Measurements from ENCODE around the gene C20orf144. TPM values are rescaled to one million over a fixed set of nuclear protein-coding genes. Genes with fewer than 3 reads are reported as not detected.

C20orf144 gene
- total RNA-seq, 3 donors from 2014 or later = 0.11 to 0.38 (median 0.20) TPM

DNA sequence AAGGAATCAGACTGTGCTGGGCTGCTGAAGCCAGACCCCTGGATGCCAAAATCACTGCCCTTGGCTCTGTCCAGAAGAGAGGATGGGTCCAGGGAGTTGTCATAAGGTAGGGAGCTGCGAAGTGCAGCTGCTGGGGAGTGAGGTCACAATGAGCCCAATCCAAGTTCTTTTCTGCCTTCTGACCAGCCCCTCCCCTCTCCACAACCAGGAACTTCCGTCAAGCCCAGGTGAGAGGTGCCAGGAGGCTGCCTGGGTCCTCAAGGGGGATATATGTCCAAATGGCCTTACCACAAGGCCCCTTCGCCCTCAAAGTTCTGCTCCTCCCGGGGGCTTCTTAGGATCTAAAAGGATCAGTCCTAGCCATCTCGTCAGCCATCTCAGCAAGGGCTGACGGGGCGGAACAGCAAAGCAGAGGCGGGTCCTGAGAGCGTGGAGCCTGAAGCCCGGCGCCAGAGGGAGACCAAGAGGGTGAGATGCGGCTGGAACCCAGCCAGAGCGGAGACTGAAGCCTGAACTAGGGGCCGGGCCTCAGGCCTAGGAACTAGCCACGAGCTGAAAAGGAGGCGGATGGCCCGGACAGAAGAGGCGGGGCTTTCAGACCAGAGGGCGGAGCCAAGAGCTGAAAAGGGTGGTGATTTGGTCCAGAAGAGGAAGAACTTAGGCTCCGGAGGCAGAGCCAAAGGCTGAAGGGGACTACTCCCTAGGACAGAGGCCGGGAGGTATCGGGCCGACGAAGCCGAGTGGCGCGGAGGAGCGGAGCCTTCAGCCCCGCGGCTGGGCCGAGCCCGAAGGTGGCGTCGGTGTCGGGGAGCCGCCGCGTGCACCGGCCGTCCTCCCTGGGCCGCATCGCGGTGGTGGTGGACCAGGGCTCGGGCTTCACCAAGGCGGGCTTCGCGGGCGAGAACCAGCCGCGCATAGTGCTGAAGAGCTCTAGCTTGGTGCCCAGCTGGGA is 4.4 kb downstream of the C20orf144 start, which contains the start of gene ACTL10:
Gene ACTL10 (plus strand): TSS at position 651 of the 952 bp plus-strand sequence. CDS start 555 bp downstream, outside the sequence.
- ATAC-seq (peak; percentile 45 to 47), DNase-seq (peak; percentile 71)
- no peaks in the 10 kb centered on the region for H3K27me3 Mint-ChIP-seq (ENCODE audit: low read depth)
- no peaks in the 10 kb centered on the region for H3K36me3 Mint-ChIP-seq (ENCODE audit: insufficient read depth)
- no peaks in the 10 kb centered on the region for H3K9me3 Mint-ChIP-seq
- H3K4me1 Mint-ChIP-seq (ENCODE audit: low read depth) = peaks cover 30% of the 10 kb centered on the region
- peak within 1 kb of the TSS; percentile 87 for H3K4me3 Mint-ChIP-seq

DNA sequence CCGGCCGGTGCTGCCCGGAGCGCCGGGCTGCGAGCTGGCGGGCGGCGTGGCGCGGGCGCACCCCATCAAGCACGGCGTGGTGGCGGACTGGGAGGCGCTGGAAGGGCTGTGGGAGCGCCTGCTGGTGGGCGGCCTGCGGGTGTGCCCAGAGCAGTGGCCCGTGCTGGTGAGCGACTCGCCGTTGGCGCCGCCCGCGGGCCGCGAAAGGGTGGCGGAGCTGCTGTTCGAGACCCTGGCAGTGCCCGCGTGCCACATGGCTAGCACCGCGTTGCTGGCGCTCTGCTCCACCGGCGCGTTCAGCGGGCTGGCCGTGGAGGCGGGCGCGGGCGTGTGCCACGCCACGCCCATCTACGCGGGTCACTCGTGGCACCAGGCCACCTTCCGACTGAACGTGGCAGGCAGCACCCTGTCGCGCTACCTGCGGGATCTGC is 5.1 kb downstream of the C20orf144 start:
- Mint-ChIP-seq H3K4me1 (ENCODE audit: low read depth) (peaks cover 34% of the 10 kb centered on the region), H3K36me3 (ENCODE audit: insufficient read depth) (no peaks in the 10 kb centered on the region), H3K9me3 (no peaks in the 10 kb centered on the region), H3K27me3 (ENCODE audit: low read depth) (no peaks in the 10 kb centered on the region), H3K4me3 (peak overlapping the region; percentile 80)
- DNase-seq (peak; percentile 28), ATAC-seq (peak; percentile 22 to 24)

DNA sequence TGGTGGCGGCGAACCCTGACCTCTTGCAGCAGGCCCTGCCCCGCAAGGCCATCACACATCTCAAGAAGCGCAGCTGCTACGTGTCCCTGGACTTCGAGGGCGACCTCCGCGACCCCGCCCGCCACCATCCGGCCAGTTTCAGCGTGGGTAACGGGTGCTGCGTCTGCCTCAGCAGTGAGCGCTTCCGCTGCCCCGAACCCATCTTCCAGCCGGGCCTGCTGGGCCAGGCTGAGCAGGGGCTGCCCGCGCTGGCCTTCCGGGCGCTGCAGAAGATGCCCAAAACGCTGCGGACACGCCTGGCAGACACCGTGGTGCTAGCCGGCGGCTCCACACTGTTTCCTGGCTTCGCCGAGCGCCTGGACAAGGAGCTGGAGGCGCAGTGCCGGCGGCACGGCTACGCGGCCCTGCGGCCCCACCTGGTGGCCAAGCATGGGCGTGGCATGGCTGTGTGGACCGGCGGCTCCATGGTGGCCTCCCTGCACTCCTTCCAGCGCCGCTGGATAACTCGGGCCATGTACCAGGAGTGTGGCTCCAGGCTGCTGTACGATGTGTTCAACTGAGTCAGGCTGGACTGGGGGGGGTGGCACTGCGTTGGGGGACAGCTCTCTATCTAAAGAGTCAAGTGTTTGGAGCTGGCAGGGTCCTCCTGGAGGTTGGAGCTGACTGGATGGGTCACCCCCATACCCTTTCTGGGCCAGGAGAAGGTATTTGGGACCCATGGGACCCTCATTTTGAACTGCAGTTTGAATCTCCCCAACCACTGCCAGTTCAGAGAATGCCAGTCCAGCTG is 5.7 kb downstream of the C20orf144 start:
- ATAC-seq (peak; percentile 56 to 61), DNase-seq (peak; percentile 73)
- peaks cover 30% of the 10 kb centered on the region for H3K4me1 Mint-ChIP-seq (ENCODE audit: low read depth)
- no peaks in the 10 kb centered on the region for H3K27me3 Mint-ChIP-seq (ENCODE audit: low read depth)
- H3K36me3 Mint-ChIP-seq (ENCODE audit: insufficient read depth) = no peaks in the 10 kb centered on the region
- H3K9me3 Mint-ChIP-seq = no peaks in the 10 kb centered on the region
- H3K4me3 Mint-ChIP-seq = peak overlapping the region; percentile 80

DNA sequence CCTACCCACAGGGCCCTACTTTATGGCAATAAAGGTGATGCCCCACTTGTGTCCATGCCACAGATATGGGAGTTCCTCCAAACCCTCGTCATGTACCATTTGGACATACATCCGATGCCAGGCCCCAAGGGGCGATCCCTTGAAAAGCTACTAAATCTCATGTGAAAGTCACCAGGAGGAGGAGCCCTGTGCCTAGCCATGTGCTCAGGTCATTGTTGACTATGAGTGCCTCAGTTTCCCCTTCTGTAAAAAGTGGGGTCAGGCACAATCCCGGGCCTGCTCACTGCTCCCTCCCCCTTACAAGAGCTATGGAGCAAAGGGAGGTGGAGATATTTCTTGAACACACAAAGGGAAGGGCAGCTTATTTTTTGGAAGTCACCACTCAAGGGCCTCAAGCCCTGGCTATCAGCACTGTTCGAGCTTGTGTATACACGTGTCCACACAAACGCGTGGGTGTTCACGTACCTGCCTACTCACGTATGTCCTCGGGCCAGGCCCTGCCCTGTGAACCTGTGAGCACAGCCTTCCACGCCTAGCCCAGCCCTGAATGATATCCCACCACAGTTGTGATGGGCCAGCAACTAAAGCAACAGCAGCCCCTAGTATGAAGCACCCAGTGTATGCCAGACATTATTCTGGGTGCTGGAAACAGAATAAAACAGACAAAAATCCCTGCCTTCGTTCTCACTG is 6.5 kb downstream of the C20orf144 start:
- no peak for ATAC-seq
- Mint-ChIP-seq H3K4me1 (ENCODE audit: low read depth) (peaks cover 34% of the 10 kb centered on the region), H3K27me3 (ENCODE audit: low read depth) (no peaks in the 10 kb centered on the region), H3K4me3 (peak overlapping the region; percentile 80), H3K36me3 (ENCODE audit: insufficient read depth) (no peaks in the 10 kb centered on the region), H3K9me3 (no peaks in the 10 kb centered on the region)
- DNase-seq = no peak

DNA sequence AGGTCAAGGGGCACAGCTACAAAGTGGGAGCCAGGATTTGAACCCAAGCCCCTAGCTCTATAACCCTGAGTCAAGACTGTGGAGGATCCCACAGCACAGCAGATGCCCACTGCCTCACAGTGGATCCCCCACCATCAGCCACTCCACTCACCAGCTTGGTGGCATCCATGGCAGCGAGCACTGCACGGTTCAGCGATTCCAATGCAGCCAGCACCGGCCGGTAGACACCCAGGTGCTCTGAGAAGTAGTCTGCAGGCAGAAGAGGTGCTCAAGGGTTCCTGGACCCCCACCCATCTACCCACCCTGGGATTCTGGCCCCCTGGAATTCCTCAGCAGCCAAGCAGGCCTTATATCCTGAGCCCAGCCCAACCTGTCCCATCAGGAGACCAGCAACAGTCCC is 7.1 kb downstream of the C20orf144 start:
- no peaks in the 10 kb centered on the region for H3K9me3 Mint-ChIP-seq
- H3K4me3 Mint-ChIP-seq = peak overlapping the region; percentile 38
- no peaks in the 10 kb centered on the region for H3K36me3 Mint-ChIP-seq (ENCODE audit: insufficient read depth)
- no peak for ATAC-seq
- H3K4me1 Mint-ChIP-seq (ENCODE audit: low read depth) = peaks cover 37% of the 10 kb centered on the region
- H3K27me3 Mint-ChIP-seq (ENCODE audit: low read depth) = no peaks in the 10 kb centered on the region
- no peak for DNase-seq

DNA sequence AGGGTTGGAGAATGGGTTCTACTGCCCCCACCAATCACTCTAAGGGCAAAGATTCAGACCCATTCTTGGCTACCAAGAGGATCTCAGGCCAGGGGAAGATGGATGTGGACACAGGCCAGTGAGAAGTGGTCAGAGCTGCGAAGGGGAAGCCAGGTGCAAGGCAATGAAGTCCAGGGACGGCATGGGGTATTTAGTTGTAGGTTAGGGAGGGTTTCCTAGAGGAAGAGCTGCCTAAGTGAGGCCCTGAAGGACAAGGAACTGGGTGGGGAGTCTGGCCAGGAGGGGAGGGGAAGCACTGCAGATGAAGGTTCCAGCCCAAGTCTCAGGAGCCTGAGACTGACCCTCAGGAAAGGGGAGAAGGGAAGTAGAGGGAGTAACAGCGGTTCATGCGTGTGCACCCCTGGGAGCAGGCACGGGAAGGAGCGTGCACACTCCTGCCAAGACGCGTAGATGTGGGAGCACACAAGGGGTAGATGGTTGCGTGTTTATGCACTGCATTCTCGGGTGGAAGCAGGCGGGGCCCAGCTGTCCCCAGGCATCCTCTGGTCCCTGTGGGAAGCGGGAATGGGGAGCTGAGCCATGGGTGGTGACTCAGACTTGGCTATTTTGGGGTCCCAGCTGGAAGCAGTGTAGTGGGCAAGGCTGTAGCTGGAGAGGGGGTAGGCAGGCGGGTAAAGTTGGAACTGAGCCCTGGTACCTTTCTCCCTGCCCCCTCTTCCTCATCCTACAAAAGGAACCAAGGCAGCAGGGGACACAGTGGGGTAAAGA is 7.9 kb downstream of the C20orf144 start:
- Mint-ChIP-seq H3K36me3 (ENCODE audit: insufficient read depth) (no peaks in the 10 kb centered on the region), H3K9me3 (no peaks in the 10 kb centered on the region), H3K4me1 (ENCODE audit: low read depth) (peaks cover 32% of the 10 kb centered on the region), H3K27me3 (ENCODE audit: low read depth) (no peaks in the 10 kb centered on the region), H3K4me3 (no peak overlapping the region)
- ATAC-seq = no peak
- no peak for DNase-seq

DNA sequence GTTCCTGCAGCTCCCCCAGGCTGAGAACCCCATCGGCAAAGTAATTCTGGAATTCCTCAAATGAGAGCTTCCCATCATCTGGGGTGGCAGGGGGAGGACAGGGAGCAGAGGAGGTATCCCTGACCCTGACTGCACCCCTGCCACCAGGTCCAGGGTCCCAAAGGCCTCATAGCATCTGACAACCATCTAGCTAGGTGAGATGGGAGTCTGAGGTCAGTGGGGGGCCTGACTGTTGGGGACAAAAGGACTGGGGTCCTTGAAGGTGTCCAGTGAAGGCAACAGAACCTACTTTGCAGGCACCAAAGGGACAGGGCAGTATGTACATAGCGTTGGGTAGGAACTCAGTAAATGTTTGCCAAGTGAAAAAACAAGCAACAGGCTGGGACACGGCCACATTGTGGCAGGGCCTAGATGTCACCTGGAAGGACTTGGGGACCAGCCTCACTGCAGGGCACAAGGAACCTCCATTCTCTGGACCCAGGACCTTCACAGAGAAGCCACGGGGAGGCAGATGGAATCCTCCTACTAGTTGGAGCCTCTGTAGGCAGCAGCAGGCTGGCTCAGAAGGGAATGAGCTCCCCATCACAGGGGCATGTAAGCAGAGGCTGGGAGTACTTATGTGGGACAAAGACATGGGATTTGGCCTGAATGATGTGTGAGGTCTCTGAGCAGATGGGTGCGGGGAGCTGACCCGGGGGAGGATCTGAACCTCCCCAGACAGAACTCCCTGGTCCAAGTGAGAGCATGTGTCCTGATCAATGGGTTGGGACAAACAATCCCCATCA is 8.8 kb downstream of the C20orf144 start:
- Mint-ChIP-seq H3K9me3 (no peaks in the 10 kb centered on the region), H3K27me3 (ENCODE audit: low read depth) (no peaks in the 10 kb centered on the region), H3K36me3 (ENCODE audit: insufficient read depth) (no peaks in the 10 kb centered on the region), H3K4me1 (ENCODE audit: low read depth) (peaks cover 29% of the 10 kb centered on the region), H3K4me3 (no peak overlapping the region)
- DNase-seq = no peak
- no peak for ATAC-seq

DNA sequence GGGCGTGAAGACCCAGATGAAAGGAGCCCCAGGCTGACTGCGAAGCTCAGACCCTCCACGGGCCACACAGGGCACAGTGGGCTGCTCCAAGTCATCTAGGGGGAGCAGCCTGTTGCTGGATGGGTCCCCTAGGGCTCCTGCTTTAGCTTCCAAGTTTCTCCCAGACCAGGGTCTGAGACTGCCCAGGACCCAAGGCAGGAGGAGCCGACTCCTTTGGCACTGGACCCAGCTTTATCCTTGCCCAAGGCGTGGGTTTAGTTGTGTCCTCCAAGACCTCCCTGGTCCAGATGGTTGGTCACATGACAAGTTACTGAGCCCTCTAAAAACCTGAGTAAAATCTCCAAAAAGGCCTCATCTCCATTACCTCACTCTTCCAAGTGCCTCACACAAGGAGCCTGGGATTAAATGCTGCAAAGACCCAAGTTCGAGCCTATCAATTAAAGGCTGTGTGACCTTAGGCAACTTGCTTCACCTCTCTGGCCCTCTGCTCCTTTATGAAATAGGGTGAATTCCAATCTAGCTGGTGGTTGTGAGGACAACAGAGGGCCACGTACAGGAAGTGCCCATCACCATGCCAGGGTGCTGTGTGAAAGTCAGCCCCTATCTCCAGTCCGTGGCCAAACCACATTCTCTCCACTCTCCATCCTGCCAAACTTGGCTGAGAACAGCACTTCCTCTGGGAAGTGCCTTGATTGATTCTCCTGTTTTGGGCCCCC is 9.6 kb downstream of the C20orf144 start:
- no peaks in the 10 kb centered on the region for H3K27me3 Mint-ChIP-seq (ENCODE audit: low read depth)
- ATAC-seq = no peak
- no peaks in the 10 kb centered on the region for H3K36me3 Mint-ChIP-seq (ENCODE audit: insufficient read depth)

DNA sequence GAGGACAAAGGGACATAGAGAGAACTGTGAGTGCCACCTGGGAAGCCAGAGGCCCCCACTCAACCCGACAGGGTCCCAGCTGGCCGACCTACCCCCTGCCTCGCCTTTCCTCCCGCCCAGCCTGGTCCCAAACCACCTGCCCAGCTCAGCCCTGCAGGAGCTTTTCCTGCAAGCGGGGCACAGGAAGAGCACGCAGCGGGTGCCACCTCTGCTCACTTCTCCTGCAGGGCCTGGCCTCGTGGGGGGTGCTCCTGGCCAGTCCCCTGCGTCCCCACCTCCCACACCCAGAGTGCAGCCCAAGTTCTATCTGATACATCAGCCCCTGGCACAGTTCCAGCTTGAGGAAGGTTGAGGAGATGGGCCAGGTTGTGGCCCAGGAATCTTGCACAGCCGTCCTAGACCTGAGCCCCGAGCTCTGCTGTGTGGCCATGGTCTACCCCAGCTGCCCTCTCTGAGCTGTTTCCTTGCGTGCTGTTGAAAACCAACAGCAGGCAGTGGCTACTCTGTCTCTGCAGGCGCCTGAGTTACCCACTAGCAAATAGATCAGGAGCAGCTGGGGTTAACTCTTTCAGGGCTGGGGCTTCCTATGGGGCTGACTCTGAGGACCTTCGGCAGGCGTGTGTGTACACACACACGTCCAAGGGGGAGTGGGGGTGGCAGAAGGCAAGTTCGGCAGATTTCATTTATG is 10.4 kb downstream of the C20orf144 start:
- DNase-seq = no peak
- peak overlapping the region; percentile 86 for H3K4me3 Mint-ChIP-seq
- H3K36me3 Mint-ChIP-seq (ENCODE audit: insufficient read depth) = no peaks in the 10 kb centered on the region
- H3K9me3 Mint-ChIP-seq = no peaks in the 10 kb centered on the region
- no peaks in the 10 kb centered on the region for H3K27me3 Mint-ChIP-seq (ENCODE audit: low read depth)
- no peak for ATAC-seq
- peaks cover 24% of the 10 kb centered on the region for H3K4me1 Mint-ChIP-seq (ENCODE audit: low read depth)

More for the DNA sequence above, 9.6 kb downstream of the C20orf144 start:
- Mint-ChIP-seq H3K4me1 (ENCODE audit: low read depth) (peaks cover 22% of the 10 kb centered on the region), H3K4me3 (no peak overlapping the region), H3K9me3 (no peaks in the 10 kb centered on the region)
- no peak for DNase-seq

DNA sequence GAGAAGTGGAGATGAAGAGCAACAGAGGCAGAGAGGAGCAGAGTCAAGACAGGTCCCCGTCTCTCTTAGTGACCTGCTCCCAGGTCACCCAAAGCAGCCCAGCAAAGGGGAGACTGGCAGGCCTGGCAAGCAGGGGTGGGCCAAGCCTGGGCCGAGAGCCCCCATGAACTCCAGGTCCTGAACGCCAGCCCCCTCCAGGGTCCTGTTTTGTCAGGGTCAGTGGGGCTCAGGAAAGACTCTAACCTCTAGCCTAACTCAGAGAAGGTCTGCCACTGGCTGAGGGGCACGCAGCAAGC is 10.9 kb downstream of the C20orf144 start:
- no peak for ATAC-seq
- no peaks in the 10 kb centered on the region for H3K36me3 Mint-ChIP-seq (ENCODE audit: insufficient read depth)
- H3K27me3 Mint-ChIP-seq (ENCODE audit: low read depth) = no peaks in the 10 kb centered on the region
- H3K4me1 Mint-ChIP-seq (ENCODE audit: low read depth) = peaks cover 26% of the 10 kb centered on the region
- H3K9me3 Mint-ChIP-seq = no peaks in the 10 kb centered on the region
- H3K4me3 Mint-ChIP-seq = peak overlapping the region; percentile 86
- DNase-seq = no peak

DNA sequence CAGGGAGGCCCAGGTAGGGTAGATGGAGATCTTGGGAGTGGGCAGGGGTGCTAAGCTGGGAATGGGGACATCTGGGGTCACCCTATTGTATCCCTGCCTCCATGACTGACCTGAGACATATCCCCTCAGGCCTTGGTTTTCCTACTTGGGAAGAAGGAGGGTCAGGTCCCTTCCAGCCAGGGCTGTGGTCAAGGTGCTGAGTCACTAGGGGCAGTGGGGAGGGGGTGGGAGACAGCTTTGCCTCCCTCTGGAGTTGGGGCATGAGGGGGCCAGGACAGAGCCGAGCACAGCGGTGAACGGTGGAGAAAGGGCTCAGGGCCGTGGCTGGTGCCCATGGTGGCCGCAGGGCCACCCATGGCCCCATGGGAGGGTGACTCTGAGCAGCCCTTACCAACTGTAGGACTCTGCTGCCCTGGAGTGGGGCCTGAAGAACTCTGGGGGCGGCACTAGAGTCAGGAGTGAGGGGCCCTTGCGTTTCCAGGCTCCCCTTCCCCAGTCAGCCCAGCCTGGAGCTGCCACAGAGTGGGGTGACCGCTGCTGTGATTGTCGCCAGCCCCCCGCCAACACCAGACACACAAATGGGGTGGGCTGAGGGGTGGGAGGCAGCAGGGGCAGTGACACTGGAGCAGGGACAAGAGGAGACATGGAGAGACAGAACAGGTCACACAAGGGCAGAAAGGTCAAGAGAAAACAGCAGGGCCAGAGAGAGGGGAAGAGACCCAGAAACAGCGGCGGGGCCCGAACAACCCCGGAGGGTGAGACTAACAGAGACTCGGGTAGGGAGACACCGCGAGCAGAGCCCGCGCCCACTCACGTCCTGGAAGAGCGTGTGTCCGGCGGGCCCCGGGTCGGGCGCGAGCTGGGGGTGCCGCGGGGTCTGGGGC is 11.5 kb downstream of the C20orf144 start:
- Mint-ChIP-seq H3K9me3 (no peaks in the 10 kb centered on the region), H3K36me3 (ENCODE audit: insufficient read depth) (no peaks in the 10 kb centered on the region), H3K4me1 (ENCODE audit: low read depth) (peaks cover 29% of the 10 kb centered on the region), H3K4me3 (peak overlapping the region; percentile 86), H3K27me3 (ENCODE audit: low read depth) (no peaks in the 10 kb centered on the region)
- no peak for ATAC-seq
- DNase-seq = no peak
